Endodermal cell (in vitro differentiated cells): ENCODE results near the gene SCAND1. TPM values are rescaled to one million over a fixed set of nuclear protein-coding genes. Genes with fewer than 3 reads are reported as not detected.

ENCODE experiments used
- DNase-seq: peaks from one replicate; pipeline ENCODE4 v3.0.0-alpha.2; 2017
- H3K27ac ChIP-seq: 2 replicates; pipeline ENCODE4 v1.5.1; 2013; ENCODE audit warnings: mild to moderate bottlenecking, low read depth, low read length, moderate library complexity
- H3K27me3 ChIP-seq: 2 replicates; pipeline ENCODE4 v1.6.1; 2013; ENCODE audit warnings: mild to moderate bottlenecking, low read length, moderate library complexity; ENCODE audit not compliant: insufficient read depth, control insufficient read depth, poor library complexity, severe bottlenecking
- H3K36me3 ChIP-seq: 2 replicates; pipeline ENCODE4 v1.7.0; 2013; ENCODE audit warnings: mild to moderate bottlenecking, low read length, moderate library complexity; ENCODE audit not compliant: control insufficient read depth, insufficient read depth
- H3K4me1 ChIP-seq: one replicate; pipeline ENCODE4 v1.7.0; 2013; ENCODE audit warnings: low read length; ENCODE audit not compliant: control insufficient read depth, insufficient read depth
- H3K4me3 ChIP-seq: 2 replicates; pipeline ENCODE4 v1.5.1; 2013; ENCODE audit warnings: mild to moderate bottlenecking, low read length, moderate library complexity
- H3K9ac ChIP-seq: 2 replicates; pipeline ENCODE4 v1.6.1; 2013; ENCODE audit warnings: mild to moderate bottlenecking, low read length, moderate library complexity; ENCODE audit not compliant: poor library complexity, severe bottlenecking; ENCODE audit errors: extremely low read depth
- H3K9me3 ChIP-seq: 2 replicates; pipeline ENCODE4 v1.6.1; 2013; ENCODE audit warnings: mild to moderate bottlenecking, low read length, moderate library complexity; ENCODE audit not compliant: control insufficient read depth
- H3K27ac Mint-ChIP-seq: 2 replicates; pipeline ENCODE4 v1.8.0; 2020; ENCODE audit warnings: mixed read lengths
- H3K27me3 Mint-ChIP-seq: 2 replicates; pipeline ENCODE4 v1.8.0; 2021; ENCODE audit warnings: mild to moderate bottlenecking, mixed read lengths; ENCODE audit not compliant: insufficient read depth
- H3K36me3 Mint-ChIP-seq: 2 replicates; pipeline ENCODE4 v1.8.0; 2020; ENCODE audit warnings: low read depth, mixed read lengths
- H3K4me1 Mint-ChIP-seq: 2 replicates; pipeline ENCODE4 v1.8.0; 2020; ENCODE audit warnings: mixed read lengths
- H3K4me3 Mint-ChIP-seq: 2 replicates; pipeline ENCODE4 v1.8.0; 2020; ENCODE audit warnings: mild to moderate bottlenecking, moderate library complexity, mixed read lengths
- H3K9me3 Mint-ChIP-seq: 2 replicates; pipeline ENCODE4 v1.8.0; 2020; ENCODE audit warnings: mild to moderate bottlenecking, mixed read lengths
- WGBS, 2 experiments: methylation state at CpG; one replicate each; pipeline versions ENCODE4 v1.1.5 to v1.1.7; 2013; ENCODE audit warnings: missing lambda C conversion rate in 2 of 2, mixed read lengths in 1 of 2; ENCODE audit not compliant: insufficient coverage in 1 of 2, insufficient read length in 1 of 2; 5-methylcytosine and 5-hydroxymethylcytosine counted together
- total RNA-seq, 2 donors: library from RNA; stranded (reverse); fragmentation: NEBNext Ultra II Directional in 1 of 2; extraction: Animal tissue kit (Norgen Biotek cat#: 25700) in 1 of 2; gene quantifications; 2 replicates in 1 of 2; 3 replicates in 1 of 2; pipeline ENCODE4 v1.2.1, GENCODE V29; 2021
- TF ChIP-seq, protein P1 (sequence below): fragments of 200-600 bp; sonication (generic); conservative IDR thresholded peaks from 2 replicates; pipeline ENCODE4 v1.5.0; 2021; ENCODE audit warnings: antibody characterized with exemption, mild to moderate bottlenecking

SCAND1 gene
- total RNA-seq, 2 donors from 2014 or later, result 56.3 to 59.5 TPM

GRCh38 chr20:35918021-35918420 is 36.3 kb downstream of the SCAND1 start:
- Histone ChIP-seq H3K27me3 (no peaks in the 10 kb centered on the region), H3K9ac (no peak overlapping the region), H3K36me3 (peaks cover 80% of the 10 kb centered on the region), H3K4me3 (no peak overlapping the region), H3K27ac (no peak overlapping the region), H3K9me3 (no peaks in the 10 kb centered on the region), H3K4me1 (no peaks in the 10 kb centered on the region)
- Mint-ChIP-seq H3K27ac (no peak overlapping the region), H3K27me3 (no peaks in the 10 kb centered on the region), H3K36me3 (peaks cover 41% of the 10 kb centered on the region), H3K4me3 (no peak overlapping the region), H3K4me1 (no peaks in the 10 kb centered on the region), H3K9me3 (no peaks in the 10 kb centered on the region)
- TF ChIP-seq, protein P1, sequence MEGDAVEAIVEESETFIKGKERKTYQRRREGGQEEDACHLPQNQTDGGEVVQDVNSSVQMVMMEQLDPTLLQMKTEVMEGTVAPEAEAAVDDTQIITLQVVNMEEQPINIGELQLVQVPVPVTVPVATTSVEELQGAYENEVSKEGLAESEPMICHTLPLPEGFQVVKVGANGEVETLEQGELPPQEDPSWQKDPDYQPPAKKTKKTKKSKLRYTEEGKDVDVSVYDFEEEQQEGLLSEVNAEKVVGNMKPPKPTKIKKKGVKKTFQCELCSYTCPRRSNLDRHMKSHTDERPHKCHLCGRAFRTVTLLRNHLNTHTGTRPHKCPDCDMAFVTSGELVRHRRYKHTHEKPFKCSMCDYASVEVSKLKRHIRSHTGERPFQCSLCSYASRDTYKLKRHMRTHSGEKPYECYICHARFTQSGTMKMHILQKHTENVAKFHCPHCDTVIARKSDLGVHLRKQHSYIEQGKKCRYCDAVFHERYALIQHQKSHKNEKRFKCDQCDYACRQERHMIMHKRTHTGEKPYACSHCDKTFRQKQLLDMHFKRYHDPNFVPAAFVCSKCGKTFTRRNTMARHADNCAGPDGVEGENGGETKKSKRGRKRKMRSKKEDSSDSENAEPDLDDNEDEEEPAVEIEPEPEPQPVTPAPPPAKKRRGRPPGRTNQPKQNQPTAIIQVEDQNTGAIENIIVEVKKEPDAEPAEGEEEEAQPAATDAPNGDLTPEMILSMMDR, result no peak
- DNase-seq, result no peak
- WGBS, 2 experiments, result 79% methylated on average over 1 of the region's 1 CpG; no CpG with 5 or more reads in 1 of the 2 experiments

DNA sequence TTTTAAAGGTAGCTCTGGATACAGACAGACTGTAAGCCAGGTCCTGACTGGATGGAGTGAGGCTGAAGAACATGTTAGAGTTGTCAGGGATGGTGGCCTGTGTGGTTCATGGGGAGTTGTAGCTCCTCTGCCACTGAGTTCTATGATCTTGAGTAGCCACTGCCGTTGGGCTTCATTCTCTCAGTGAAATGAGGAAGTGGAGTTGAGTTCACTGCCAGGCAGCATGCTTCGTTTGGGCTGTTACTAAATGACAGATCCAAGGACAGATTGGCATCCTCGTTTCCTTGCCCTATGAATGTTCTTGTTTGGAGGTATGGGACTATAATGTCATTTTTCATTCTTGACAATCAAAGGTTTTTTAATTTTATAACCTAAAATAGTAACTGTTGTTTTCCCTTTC is 37.2 kb downstream of the SCAND1 start:
- Mint-ChIP-seq H3K27me3 (no peaks in the 10 kb centered on the region), H3K27ac (no peak overlapping the region), H3K36me3 (peaks cover 44% of the 10 kb centered on the region)

GRCh38 chr20:35912881-35913280 is 41.4 kb downstream of the SCAND1 start:
- H3K27me3 ChIP-seq, result no peaks in the 10 kb centered on the region
- H3K4me1 ChIP-seq, result peaks cover 1% of the 10 kb centered on the region
- Mint-ChIP-seq H3K4me1 (peaks cover 8% of the 10 kb centered on the region), H3K4me3 (no peak overlapping the region), H3K27ac (no peak overlapping the region), H3K9me3 (no peaks in the 10 kb centered on the region), H3K36me3 (peaks cover 44% of the 10 kb centered on the region), H3K27me3 (no peaks in the 10 kb centered on the region)
- no peak overlapping the region for H3K4me3 ChIP-seq
- DNase-seq, result no peak
- no peaks in the 10 kb centered on the region for H3K9me3 ChIP-seq
- H3K9ac ChIP-seq, result no peak overlapping the region
- WGBS, 2 experiments, result 93 to 96% methylated on average over 3 to 4 of the region's 4 CpGs
- H3K27ac ChIP-seq, result peak overlapping the region; percentile 32
- TF ChIP-seq, protein P1, result no peak
- peaks cover 68% of the 10 kb centered on the region for H3K36me3 ChIP-seq

More for the DNA sequence above, 37.2 kb downstream of the SCAND1 start:
- peaks cover 81% of the 10 kb centered on the region for H3K36me3 ChIP-seq
- TF ChIP-seq, protein P1, result no peak
- no peak overlapping the region for H3K9ac ChIP-seq
- no peak overlapping the region for H3K4me3 Mint-ChIP-seq
- H3K27me3 ChIP-seq, result no peaks in the 10 kb centered on the region
- H3K9me3 Mint-ChIP-seq, result no peaks in the 10 kb centered on the region
- WGBS, 2 experiments, result 94 to 100% methylated on average over 1 to 3 of the region's 3 CpGs
- H3K4me1 Mint-ChIP-seq, result no peaks in the 10 kb centered on the region
- H3K4me3 ChIP-seq, result no peak overlapping the region
- no peaks in the 10 kb centered on the region for H3K4me1 ChIP-seq
- H3K9me3 ChIP-seq, result no peaks in the 10 kb centered on the region
- no peak for DNase-seq
- H3K27ac ChIP-seq, result no peak overlapping the region
